Tibial nerve (tissue), 4 donors: Measurements from ENCODE around the gene CORO1C. TPM values are rescaled to one million over a fixed set of nuclear protein-coding genes. Genes with fewer than 3 reads are reported as not detected.

Experiments used
- DNase-seq, 2 donors: peaks; one replicate each; pipeline ENCODE4 v3.0.0-alpha.2; 2019; ENCODE audit warnings: low spot score in 2 of 2
- H3K27ac ChIP-seq, 4 donors: fragments of 200-600 bp; sonication (generic) in 3 of 4; one replicate each; pipeline ENCODE4 v1.5.1; 2017 to 2019; ENCODE audit warnings: mild to moderate bottlenecking in 1 of 4
- H3K27me3 ChIP-seq, 2 donors: fragments of 200-600 bp; sonication (generic) in 1 of 2; one replicate each; pipeline versions ENCODE4 v1.5.1 to v1.6.0; 2017 to 2019
- H3K36me3 ChIP-seq, 3 donors: fragments of 200-600 bp; sonication (generic); one replicate each; pipeline ENCODE4 v1.5.1; 2018 to 2019
- H3K4me1 ChIP-seq, 4 donors: fragments of 200-600 bp; sonication (generic) in 3 of 4; one replicate each; pipeline ENCODE4 v1.5.1; 2017 to 2019
- H3K4me3 ChIP-seq, 4 donors: fragments of 200-600 bp; sonication (generic) in 3 of 4; one replicate each; pipeline ENCODE4 v1.5.1; 2017 to 2019; ENCODE audit warnings: mild to moderate bottlenecking in 1 of 4, moderate library complexity in 1 of 4
- H3K9me3 ChIP-seq, 4 donors: fragments of 200-600 bp; sonication (generic) in 3 of 4; one replicate each; pipeline ENCODE4 v1.5.1; 2017 to 2019
- EP300 ChIP-seq, 2 donors: sonication (generic); formaldehyde crosslinking; IDR thresholded peaks; one replicate each; pipeline ENCODE4 v1.6.1; 2017; ENCODE audit warnings: antibody characterized with exemption in 2 of 2, mild to moderate bottlenecking in 1 of 2
- POLR2A ChIP-seq, 2 donors: fragments of 450-650 bp; IDR thresholded peaks; one replicate each; pipeline ENCODE4 v1.6.1; 2017; ENCODE audit warnings: antibody characterized with exemption in 2 of 2, mild to moderate bottlenecking in 2 of 2, moderate library complexity in 2 of 2
- WGBS, 2 donors: methylation state at CpG; one replicate each; pipeline ENCODE4 v1.1.5; 2018; 5-methylcytosine and 5-hydroxymethylcytosine counted together
- total RNA-seq, 4 donors: library from RNA; depleted of rRNA; stranded (reverse); fragments of >200 nt; gene quantifications; one replicate each; pipeline ENCODE4 v1.1.0, GENCODE V29; 2016
- TF ChIP-seq, protein P1 (sequence below), 5 experiments: fragments of 200-600 bp in 3 of 5; fragments of 450-650 bp in 2 of 5; sonication (generic) in 3 of 5; IDR thresholded peaks; one replicate each; pipeline ENCODE4 v1.5.1; 2016 to 2019; ENCODE audit warnings: antibody characterized with exemption in 5 of 5, mild to moderate bottlenecking in 3 of 5, moderate library complexity in 2 of 5

Gene CORO1C
- total RNA-seq, 4 donors from 2014 or later, result 110 to 181 (median 158) TPM

DNA sequence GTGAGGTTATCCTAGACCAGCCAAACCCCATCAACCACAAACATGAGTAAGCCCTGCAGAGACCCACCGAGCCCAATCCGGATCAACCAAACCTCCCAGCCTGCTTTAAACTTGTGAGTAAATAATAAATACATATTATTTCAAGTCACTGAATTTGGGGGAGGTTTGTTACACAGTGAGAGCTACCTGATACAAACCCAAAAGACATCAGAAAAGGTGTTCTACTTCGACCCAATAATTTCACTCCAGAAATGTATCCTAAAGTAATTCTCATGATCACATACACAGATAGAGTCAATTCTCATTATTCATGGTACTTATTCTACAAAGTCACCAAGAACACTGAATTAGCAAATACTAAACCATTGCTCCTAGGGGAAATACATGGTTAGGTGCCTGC is 16.2 kb upstream of the CORO1C start:
- H3K36me3 ChIP-seq, result no peaks in the 10 kb centered on the region
- peaks cover 0 to 4% (median 0%) of the 10 kb centered on the region in 4 donors for H3K4me1 ChIP-seq
- TF ChIP-seq POLR2A (IDR thresholded peaks at IDR 0.05) (no peak), EP300 (IDR thresholded peaks at IDR 0.05) (no peak)
- TF ChIP-seq, protein P1, sequence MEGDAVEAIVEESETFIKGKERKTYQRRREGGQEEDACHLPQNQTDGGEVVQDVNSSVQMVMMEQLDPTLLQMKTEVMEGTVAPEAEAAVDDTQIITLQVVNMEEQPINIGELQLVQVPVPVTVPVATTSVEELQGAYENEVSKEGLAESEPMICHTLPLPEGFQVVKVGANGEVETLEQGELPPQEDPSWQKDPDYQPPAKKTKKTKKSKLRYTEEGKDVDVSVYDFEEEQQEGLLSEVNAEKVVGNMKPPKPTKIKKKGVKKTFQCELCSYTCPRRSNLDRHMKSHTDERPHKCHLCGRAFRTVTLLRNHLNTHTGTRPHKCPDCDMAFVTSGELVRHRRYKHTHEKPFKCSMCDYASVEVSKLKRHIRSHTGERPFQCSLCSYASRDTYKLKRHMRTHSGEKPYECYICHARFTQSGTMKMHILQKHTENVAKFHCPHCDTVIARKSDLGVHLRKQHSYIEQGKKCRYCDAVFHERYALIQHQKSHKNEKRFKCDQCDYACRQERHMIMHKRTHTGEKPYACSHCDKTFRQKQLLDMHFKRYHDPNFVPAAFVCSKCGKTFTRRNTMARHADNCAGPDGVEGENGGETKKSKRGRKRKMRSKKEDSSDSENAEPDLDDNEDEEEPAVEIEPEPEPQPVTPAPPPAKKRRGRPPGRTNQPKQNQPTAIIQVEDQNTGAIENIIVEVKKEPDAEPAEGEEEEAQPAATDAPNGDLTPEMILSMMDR (IDR thresholded peaks at IDR 0.05), result no peak
- no peak overlapping the region for H3K27ac ChIP-seq
- no peaks in the 10 kb centered on the region for H3K9me3 ChIP-seq
- no peak for DNase-seq
- no peak overlapping the region for H3K4me3 ChIP-seq
- 95 to 99% methylated on average over 3 of the region's 3 CpGs for WGBS, 2 donors
- H3K27me3 ChIP-seq, result no peaks in the 10 kb centered on the region

GRCh38 chr12:108745641-108746040 is 14.3 kb upstream of the CORO1C start:
- WGBS, 2 donors, result 85 to 93% methylated on average over 4 to 5 of the region's 5 CpGs
- no peaks in the 10 kb centered on the region for H3K27me3 ChIP-seq
- H3K4me1 ChIP-seq, result peaks cover 0 to 4% (median 0%) of the 10 kb centered on the region in 4 donors
- no peak overlapping the region for H3K4me3 ChIP-seq
- no peaks in the 10 kb centered on the region for H3K9me3 ChIP-seq
- TF ChIP-seq, protein P1 (IDR thresholded peaks at IDR 0.05), result no peak
- TF ChIP-seq EP300 (IDR thresholded peaks at IDR 0.05) (no peak), POLR2A (IDR thresholded peaks at IDR 0.05) (no peak)
- no peaks in the 10 kb centered on the region for H3K36me3 ChIP-seq
- no peak overlapping the region for H3K27ac ChIP-seq
- DNase-seq, result no peak

DNA sequence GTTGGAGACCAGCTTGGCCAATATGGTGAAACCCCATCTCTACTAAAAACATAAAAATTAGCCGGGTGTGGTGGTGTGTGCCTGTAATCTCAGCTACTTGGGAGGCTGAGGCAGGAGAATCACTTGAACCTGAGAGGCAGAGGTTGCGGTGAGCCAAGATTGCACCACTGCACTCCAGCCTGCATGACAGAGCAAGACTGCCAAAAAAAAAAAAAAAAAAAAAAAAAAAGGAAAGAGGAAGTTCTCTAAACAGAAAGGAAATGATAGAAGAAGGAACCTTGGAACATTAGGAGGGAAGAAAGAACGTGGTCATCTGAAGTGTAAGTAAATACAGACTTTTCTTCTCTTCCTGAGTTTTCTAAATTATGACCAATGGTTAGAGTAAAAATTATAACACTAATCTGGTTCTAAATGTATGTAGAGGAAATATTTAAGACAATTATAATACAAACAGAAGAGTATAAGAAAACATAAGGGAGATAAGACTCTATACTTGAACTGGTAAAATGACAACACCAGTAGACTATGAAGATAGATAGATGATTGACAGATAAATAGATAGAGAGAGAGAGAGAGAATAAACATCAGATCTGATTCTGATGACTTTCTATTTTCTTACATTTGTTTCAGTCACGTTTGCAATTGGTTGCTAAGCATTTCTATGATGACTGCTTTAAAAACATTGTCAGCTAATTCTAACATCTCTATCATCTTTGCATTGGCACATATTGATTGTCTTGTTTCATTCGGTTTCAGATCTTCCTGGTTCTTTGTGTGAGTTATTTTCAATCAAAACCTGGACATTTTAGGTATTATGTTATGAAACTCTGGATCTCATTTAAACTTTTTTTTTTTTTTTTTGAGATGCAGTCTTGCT is 12.9 kb upstream of the CORO1C start:
- 68 to 74% methylated on average over 5 of the region's 5 CpGs for WGBS, 2 donors
- no peaks in the 10 kb centered on the region for H3K36me3 ChIP-seq
- no peaks in the 10 kb centered on the region for H3K4me1 ChIP-seq
- no peak overlapping the region for H3K27ac ChIP-seq
- H3K9me3 ChIP-seq, result no peaks in the 10 kb centered on the region
- no peak overlapping the region for H3K4me3 ChIP-seq
- TF ChIP-seq EP300 (IDR thresholded peaks at IDR 0.05) (no peak), POLR2A (IDR thresholded peaks at IDR 0.05) (no peak)
- TF ChIP-seq, protein P1 (IDR thresholded peaks at IDR 0.05), result no peak
- no peaks in the 10 kb centered on the region for H3K27me3 ChIP-seq
- DNase-seq, result no peak

- Histone ChIP-seq H3K36me3 (no peaks in the 10 kb centered on the region), H3K4me1 (peaks cover 0 to 6% (median 0%) of the 10 kb centered on the region in 4 donors), H3K27me3 (no peaks in the 10 kb centered on the region), H3K9me3 (no peaks in the 10 kb centered on the region), H3K27ac (no peak overlapping the region), H3K4me3 (no peak overlapping the region)
- 54 to 57% methylated on average over 2 of the region's 2 CpGs for WGBS, 2 donors
- no peak for DNase-seq
- no peak for TF ChIP-seq POLR2A (IDR thresholded peaks at IDR 0.05)
- no peak for TF ChIP-seq EP300 (IDR thresholded peaks at IDR 0.05)
- TF ChIP-seq, protein P1 (IDR thresholded peaks at IDR 0.05), result no peak
Measured at GRCh38 chr12:108738170-108738569, 6.9 kb upstream of the CORO1C start.

GRCh38 chr12:108735855-108736254 is 4.5 kb upstream of the CORO1C start:
- no peaks in the 10 kb centered on the region for H3K36me3 ChIP-seq
- no peaks in the 10 kb centered on the region for H3K9me3 ChIP-seq
- no peak overlapping the region for H3K4me3 ChIP-seq
- TF ChIP-seq POLR2A (IDR thresholded peaks at IDR 0.05) (no peak), EP300 (IDR thresholded peaks at IDR 0.05) (no peak)
- TF ChIP-seq, protein P1 (IDR thresholded peaks at IDR 0.05), result no peak
- 81 to 87% methylated on average over 3 of the region's 3 CpGs for WGBS, 2 donors
- DNase-seq, result no peak
- no peaks in the 10 kb centered on the region for H3K27me3 ChIP-seq
- peak overlapping the region in 1 of 4 donors; percentile 11 for H3K27ac ChIP-seq
- peaks cover 0 to 15% (median 5%) of the 10 kb centered on the region in 4 donors for H3K4me1 ChIP-seq
